HUES48 (cell line): ENCODE data around the gene AGBL4.

Source experiments
- H3K27ac ChIP-seq: one replicate; pipeline ENCODE4 v1.7.0; 2013; ENCODE audit warnings: low read depth, low read length, inconsistent platforms
- H3K27me3 ChIP-seq: 2 replicates; pipeline ENCODE4 v1.6.1; 2013; ENCODE audit warnings: mild to moderate bottlenecking, low read length; ENCODE audit not compliant: control insufficient read depth, insufficient read depth
- H3K36me3 ChIP-seq: 2 replicates; pipeline ENCODE4 v1.6.1; 2013; ENCODE audit warnings: low read length; ENCODE audit not compliant: control insufficient read depth, insufficient read depth
- H3K4me1 ChIP-seq: 2 replicates; pipeline ENCODE4 v1.6.1; 2013; ENCODE audit warnings: mild to moderate bottlenecking, low read length; ENCODE audit not compliant: control insufficient read depth, insufficient read depth
- H3K4me3 ChIP-seq: 2 replicates; pipeline ENCODE4 v1.5.1; 2013; ENCODE audit warnings: mild to moderate bottlenecking, low read depth, low read length
- H3K9ac ChIP-seq: 2 replicates; pipeline ENCODE4 v1.6.1; 2013; ENCODE audit warnings: mild to moderate bottlenecking, low read depth, low read length, moderate library complexity
- H3K9me3 ChIP-seq: 2 replicates; pipeline ENCODE4 v1.6.1; 2013; ENCODE audit warnings: low read length; ENCODE audit not compliant: control insufficient read depth, insufficient read depth

The AGBL4 gene

GRCh38 chr1:48931506-48932192 lies 1092.1 kb downstream of the AGBL4 start:
- Histone ChIP-seq H3K27ac (no peak overlapping the region), H3K9me3 (no peaks in the 10 kb centered on the region), H3K4me3 (no peak overlapping the region), H3K27me3 (no peaks in the 10 kb centered on the region), H3K36me3 (no peaks in the 10 kb centered on the region), H3K4me1 (peaks cover 9% of the 10 kb centered on the region), H3K9ac (no peak overlapping the region)

- H3K27ac ChIP-seq: no peak overlapping the region
- H3K9ac ChIP-seq: no peak overlapping the region
- H3K9me3 ChIP-seq: no peaks in the 10 kb centered on the region
- no peaks in the 10 kb centered on the region for H3K36me3 ChIP-seq
- H3K27me3 ChIP-seq: no peaks in the 10 kb centered on the region
- H3K4me3 ChIP-seq: no peak overlapping the region
- H3K4me1 ChIP-seq: peaks cover 9% of the 10 kb centered on the region
Observed at GRCh38 chr1:48930011-48930410, 1093.7 kb downstream of the AGBL4 start.

- Histone ChIP-seq H3K36me3 (no peaks in the 10 kb centered on the region), H3K27ac (no peak overlapping the region), H3K9me3 (no peaks in the 10 kb centered on the region), H3K27me3 (no peaks in the 10 kb centered on the region), H3K4me3 (no peak overlapping the region), H3K9ac (no peak overlapping the region), H3K4me1 (no peaks in the 10 kb centered on the region)
Observed at GRCh38 chr1:48924099-48924498, 1099.7 kb downstream of the AGBL4 start.

GRCh38 chr1:48923116-48923515 lies 1100.6 kb downstream of the AGBL4 start:
- no peaks in the 10 kb centered on the region for H3K27me3 ChIP-seq
- no peak overlapping the region for H3K9ac ChIP-seq
- no peaks in the 10 kb centered on the region for H3K36me3 ChIP-seq

GRCh38 chr1:48920851-48921250 lies 1102.9 kb downstream of the AGBL4 start:
- H3K36me3 ChIP-seq: no peaks in the 10 kb centered on the region
- no peak overlapping the region for H3K9ac ChIP-seq
- H3K4me3 ChIP-seq: no peak overlapping the region
- H3K27me3 ChIP-seq: no peaks in the 10 kb centered on the region
- no peaks in the 10 kb centered on the region for H3K9me3 ChIP-seq
- H3K4me1 ChIP-seq: peaks cover 7% of the 10 kb centered on the region
- H3K27ac ChIP-seq: no peak overlapping the region

More at GRCh38 chr1:48923116-48923515, 1100.6 kb downstream of the AGBL4 start:
- H3K9me3 ChIP-seq: no peaks in the 10 kb centered on the region
- no peak overlapping the region for H3K4me3 ChIP-seq
- no peak overlapping the region for H3K27ac ChIP-seq
- H3K4me1 ChIP-seq: no peaks in the 10 kb centered on the region

GRCh38 chr1:48917901-48918603 lies 1105.7 kb downstream of the AGBL4 start:
- Histone ChIP-seq H3K36me3 (no peaks in the 10 kb centered on the region), H3K4me3 (no peak overlapping the region), H3K9ac (no peak overlapping the region), H3K9me3 (no peaks in the 10 kb centered on the region), H3K27ac (no peak overlapping the region), H3K4me1 (peaks cover 7% of the 10 kb centered on the region), H3K27me3 (no peaks in the 10 kb centered on the region)

GRCh38 chr1:48917070-48917454 lies 1106.7 kb downstream of the AGBL4 start:
- H3K36me3 ChIP-seq: no peaks in the 10 kb centered on the region
- H3K27ac ChIP-seq: no peak overlapping the region
- H3K9ac ChIP-seq: no peak overlapping the region
- no peaks in the 10 kb centered on the region for H3K27me3 ChIP-seq
- H3K4me1 ChIP-seq: peaks cover 7% of the 10 kb centered on the region
- H3K9me3 ChIP-seq: no peaks in the 10 kb centered on the region
- no peak overlapping the region for H3K4me3 ChIP-seq

- Histone ChIP-seq H3K4me1 (peaks cover 7% of the 10 kb centered on the region), H3K9me3 (no peaks in the 10 kb centered on the region), H3K27ac (peak overlapping the region; percentile 77), H3K36me3 (no peaks in the 10 kb centered on the region), H3K4me3 (no peak overlapping the region), H3K27me3 (no peaks in the 10 kb centered on the region), H3K9ac (no peak overlapping the region)
Observed at GRCh38 chr1:48916130-48917069, 1107.4 kb downstream of the AGBL4 start.

- no peak overlapping the region for H3K9ac ChIP-seq
- H3K36me3 ChIP-seq: no peaks in the 10 kb centered on the region
- H3K4me1 ChIP-seq: no peaks in the 10 kb centered on the region
- no peaks in the 10 kb centered on the region for H3K9me3 ChIP-seq
- H3K4me3 ChIP-seq: no peak overlapping the region
- H3K27me3 ChIP-seq: no peaks in the 10 kb centered on the region
- no peak overlapping the region for H3K27ac ChIP-seq
Observed at GRCh38 chr1:48908606-48909005, 1115.1 kb downstream of the AGBL4 start.

- Histone ChIP-seq H3K4me1 (no peaks in the 10 kb centered on the region), H3K9ac (no peak overlapping the region), H3K4me3 (no peak overlapping the region), H3K27me3 (no peaks in the 10 kb centered on the region), H3K27ac (no peak overlapping the region), H3K9me3 (no peaks in the 10 kb centered on the region), H3K36me3 (no peaks in the 10 kb centered on the region)
Observed at GRCh38 chr1:48906729-48907128, 1117.0 kb downstream of the AGBL4 start.

GRCh38 chr1:48906164-48906563 lies 1117.6 kb downstream of the AGBL4 start:
- H3K9ac ChIP-seq: no peak overlapping the region
- H3K36me3 ChIP-seq: no peaks in the 10 kb centered on the region
- no peak overlapping the region for H3K4me3 ChIP-seq
- H3K9me3 ChIP-seq: no peaks in the 10 kb centered on the region
- H3K27me3 ChIP-seq: no peaks in the 10 kb centered on the region
- H3K4me1 ChIP-seq: no peaks in the 10 kb centered on the region
- H3K27ac ChIP-seq: no peak overlapping the region
